ENCODE results near the gene CLCN1.

The CLCN1 gene

DNA sequence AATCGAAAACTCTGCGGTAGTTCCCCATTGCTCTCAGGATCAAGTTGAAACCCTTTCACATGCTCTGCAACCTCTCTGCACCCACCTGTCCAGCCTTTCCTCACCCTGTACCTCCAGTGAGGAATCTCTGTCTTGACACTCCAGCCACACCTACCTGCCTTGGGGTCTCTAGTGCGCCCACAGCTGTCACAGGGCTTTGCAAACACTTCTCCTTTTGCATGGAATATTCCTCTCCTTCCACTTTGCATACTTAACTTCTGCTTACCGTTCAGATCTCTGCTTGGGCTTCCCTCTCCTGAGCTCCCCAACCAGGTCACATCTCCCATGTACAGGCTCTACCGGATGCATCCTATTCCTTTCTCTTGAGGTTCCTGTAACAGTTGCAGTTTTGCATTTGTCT, 58.6 kb downstream of the CLCN1 start:
- no peaks in the 10 kb centered on the region for H3K9me2 ChIP-seq (replicated peaks; ENCODE audit: low read depth, low read length)
- peak overlapping the region; percentile 80 for H3K4me2 ChIP-seq (ENCODE audit: low read depth, low read length, poor library complexity, severe bottlenecking)

GRCh38 chr7:143375298-143376034, 59.6 kb downstream of the CLCN1 start:
- TF ChIP-seq EZH2phosphoT487 (IDR thresholded peaks at IDR 0.05; ENCODE audit: borderline replicate concordance), result no peak
- TF ChIP-seq, protein P1, sequence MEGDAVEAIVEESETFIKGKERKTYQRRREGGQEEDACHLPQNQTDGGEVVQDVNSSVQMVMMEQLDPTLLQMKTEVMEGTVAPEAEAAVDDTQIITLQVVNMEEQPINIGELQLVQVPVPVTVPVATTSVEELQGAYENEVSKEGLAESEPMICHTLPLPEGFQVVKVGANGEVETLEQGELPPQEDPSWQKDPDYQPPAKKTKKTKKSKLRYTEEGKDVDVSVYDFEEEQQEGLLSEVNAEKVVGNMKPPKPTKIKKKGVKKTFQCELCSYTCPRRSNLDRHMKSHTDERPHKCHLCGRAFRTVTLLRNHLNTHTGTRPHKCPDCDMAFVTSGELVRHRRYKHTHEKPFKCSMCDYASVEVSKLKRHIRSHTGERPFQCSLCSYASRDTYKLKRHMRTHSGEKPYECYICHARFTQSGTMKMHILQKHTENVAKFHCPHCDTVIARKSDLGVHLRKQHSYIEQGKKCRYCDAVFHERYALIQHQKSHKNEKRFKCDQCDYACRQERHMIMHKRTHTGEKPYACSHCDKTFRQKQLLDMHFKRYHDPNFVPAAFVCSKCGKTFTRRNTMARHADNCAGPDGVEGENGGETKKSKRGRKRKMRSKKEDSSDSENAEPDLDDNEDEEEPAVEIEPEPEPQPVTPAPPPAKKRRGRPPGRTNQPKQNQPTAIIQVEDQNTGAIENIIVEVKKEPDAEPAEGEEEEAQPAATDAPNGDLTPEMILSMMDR (conservative IDR thresholded peaks at IDR 0.05; ENCODE audit: low read length), result no peak; the same call in 1 of the 2 replicates
- H3K4me3 ChIP-seq (ENCODE audit: low read length, poor library complexity, severe bottlenecking), result peak overlapping the region; percentile 65
- no peak overlapping the region for H2AFZ ChIP-seq (ENCODE audit: low read length)

More for the DNA sequence above, 58.6 kb downstream of the CLCN1 start:
- Histone ChIP-seq H3K4me3 (ENCODE audit: low read length, poor library complexity, severe bottlenecking) (peak overlapping the region; percentile 65), H3K79me2 (ENCODE audit: insufficient read depth, low read length) (peaks cover 28% of the 10 kb centered on the region), H2AFZ (ENCODE audit: low read length) (no peak overlapping the region), H3K36me3 (ENCODE audit: insufficient read depth, low read length) (no peaks in the 10 kb centered on the region), H3K27me3 (ENCODE audit: insufficient read depth, low read length, poor library complexity, severe bottlenecking) (no peaks in the 10 kb centered on the region), H3K9me3 (ENCODE audit: insufficient read depth, low read depth, low read length) (no peaks in the 10 kb centered on the region), H3K4me1 (ENCODE audit: insufficient read depth, low read length, poor library complexity, severe bottlenecking) (peaks cover 92% of the 10 kb centered on the region), H3K9ac (ENCODE audit: low read depth, low read length, poor library complexity, severe bottlenecking) (peak overlapping the region; percentile 87), H3F3A (ENCODE audit: low read depth) (peaks cover 11% of the 10 kb centered on the region; the same call in 1 of the 2 replicates), H4K20me1 (ENCODE audit: insufficient read depth, low read length, poor library complexity, severe bottlenecking) (no peaks in the 10 kb centered on the region)
- TF ChIP-seq, protein P1 (conservative IDR thresholded peaks at IDR 0.05; ENCODE audit: low read length), result no peak
- TF ChIP-seq EZH2phosphoT487 (IDR thresholded peaks at IDR 0.05; ENCODE audit: borderline replicate concordance), result no peak

DNA sequence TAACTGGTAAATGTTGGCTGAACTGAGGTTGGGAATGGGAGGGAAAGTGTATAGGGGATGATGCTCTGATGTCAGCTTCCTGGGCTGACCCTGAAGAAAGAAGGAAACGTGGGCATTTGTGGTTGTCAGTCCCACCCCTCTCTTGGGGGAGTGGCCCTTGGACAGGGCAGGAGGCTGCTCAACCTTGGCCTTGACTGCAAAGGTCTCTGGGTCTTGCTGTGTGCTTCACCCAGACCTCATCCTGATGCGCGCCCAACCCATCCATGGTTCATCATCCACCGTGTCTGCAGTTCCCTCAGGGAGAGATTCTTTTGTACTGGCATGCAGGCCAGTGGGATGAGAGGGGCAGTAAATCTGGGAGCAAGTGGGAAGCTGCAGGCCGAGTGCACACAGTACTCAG, 60.5 kb downstream of the CLCN1 start:
- Histone ChIP-seq H3K4me1 (ENCODE audit: insufficient read depth, low read length, poor library complexity, severe bottlenecking) (peaks cover 78% of the 10 kb centered on the region), H3K9me2 (replicated peaks; ENCODE audit: low read depth, low read length) (no peaks in the 10 kb centered on the region), H3F3A (ENCODE audit: low read depth) (peaks cover 11% of the 10 kb centered on the region; the same call in 1 of the 2 replicates), H3K4me2 (ENCODE audit: low read depth, low read length, poor library complexity, severe bottlenecking) (peak overlapping the region; percentile 80), H3K79me2 (ENCODE audit: insufficient read depth, low read length) (peaks cover 45% of the 10 kb centered on the region), H3K9ac (ENCODE audit: low read depth, low read length, poor library complexity, severe bottlenecking) (peak overlapping the region; percentile 87), H2AFZ (ENCODE audit: low read length) (no peak overlapping the region), H3K4me3 (ENCODE audit: low read length, poor library complexity, severe bottlenecking) (peak overlapping the region; percentile 65), H3K9me3 (ENCODE audit: insufficient read depth, low read depth, low read length) (no peaks in the 10 kb centered on the region), H4K20me1 (ENCODE audit: insufficient read depth, low read length, poor library complexity, severe bottlenecking) (no peaks in the 10 kb centered on the region), H3K36me3 (ENCODE audit: insufficient read depth, low read length) (no peaks in the 10 kb centered on the region), H3K27me3 (ENCODE audit: insufficient read depth, low read length, poor library complexity, severe bottlenecking) (peaks cover 6% of the 10 kb centered on the region)
- no peak for TF ChIP-seq EZH2phosphoT487 (IDR thresholded peaks at IDR 0.05; ENCODE audit: borderline replicate concordance)
- TF ChIP-seq, protein P1 (conservative IDR thresholded peaks at IDR 0.05; ENCODE audit: low read length), result no peak

More at GRCh38 chr7:143375298-143376034, 59.6 kb downstream of the CLCN1 start:
- H4K20me1 ChIP-seq (ENCODE audit: insufficient read depth, low read length, poor library complexity, severe bottlenecking), result no peaks in the 10 kb centered on the region
- no peaks in the 10 kb centered on the region for H3K9me2 ChIP-seq (replicated peaks; ENCODE audit: low read depth, low read length)
- peaks cover 2% of the 10 kb centered on the region for H3K27me3 ChIP-seq (ENCODE audit: insufficient read depth, low read length, poor library complexity, severe bottlenecking)
- H3K79me2 ChIP-seq (ENCODE audit: insufficient read depth, low read length), result peaks cover 37% of the 10 kb centered on the region
- H3K36me3 ChIP-seq (ENCODE audit: insufficient read depth, low read length), result no peaks in the 10 kb centered on the region
- H3K4me2 ChIP-seq (ENCODE audit: low read depth, low read length, poor library complexity, severe bottlenecking), result peak overlapping the region; percentile 80
- peaks cover 11% of the 10 kb centered on the region; the same call in 1 of the 2 replicates for H3F3A ChIP-seq (ENCODE audit: low read depth)
- H3K9me3 ChIP-seq (ENCODE audit: insufficient read depth, low read depth, low read length), result no peaks in the 10 kb centered on the region
- H3K9ac ChIP-seq (ENCODE audit: low read depth, low read length, poor library complexity, severe bottlenecking), result peak overlapping the region; percentile 87
- H3K4me1 ChIP-seq (ENCODE audit: insufficient read depth, low read length, poor library complexity, severe bottlenecking), result peaks cover 86% of the 10 kb centered on the region
